KMS-11 (cell line): ENCODE measurements around the gene SLC39A3.

Source experiments
- H2AFZ ChIP-seq: fragments of 200-600 bp; sonication (generic); 2 replicates; pipeline ENCODE4 v1.6.1; 2016; ENCODE audit warnings: antibody characterized with exemption, mixed run types, low read depth
- H3K27ac ChIP-seq: fragments of 200-600 bp; sonication (generic); 2 replicates; pipeline ENCODE4 v1.6.1; 2016; ENCODE audit warnings: mild to moderate bottlenecking, mixed run types
- H3K27me3 ChIP-seq: fragments of 200-600 bp; sonication (generic); 2 replicates; pipeline ENCODE4 v1.6.1; 2017; ENCODE audit warnings: mild to moderate bottlenecking, low read depth, mixed run types, moderate library complexity; ENCODE audit not compliant: insufficient read depth
- H3K36me3 ChIP-seq: fragments of 200-600 bp; sonication (generic); 2 replicates; pipeline ENCODE4 v1.6.1; 2017; ENCODE audit warnings: mild to moderate bottlenecking, mixed run types; ENCODE audit not compliant: insufficient read depth
- H3K4me1 ChIP-seq: fragments of 200-600 bp; sonication (generic); 2 replicates; pipeline ENCODE4 v1.6.1; 2016; ENCODE audit warnings: mild to moderate bottlenecking, low read depth, mixed run types; ENCODE audit not compliant: poor library complexity, severe bottlenecking
- H3K4me2 ChIP-seq: fragments of 200-600 bp; sonication (generic); 2 replicates; pipeline ENCODE4 v1.7.0; 2016; ENCODE audit warnings: mild to moderate bottlenecking, mixed run types
- H3K4me3 ChIP-seq: fragments of 200-600 bp; sonication (generic); IDR thresholded peaks from 2 replicates; pipeline ENCODE4 v1.6.1; 2017; ENCODE audit warnings: low read depth, low read length, mixed read lengths; ENCODE audit not compliant: insufficient read depth
- H3K79me2 ChIP-seq: fragments of 200-600 bp; sonication (generic); 2 replicates; pipeline ENCODE4 v1.6.1; 2016; ENCODE audit warnings: low read depth, mixed run types; ENCODE audit not compliant: insufficient read depth
- H3K9ac ChIP-seq: fragments of 200-600 bp; sonication (generic); 2 replicates; pipeline ENCODE4 v1.6.1; 2016; ENCODE audit warnings: mild to moderate bottlenecking, mixed run types
- H4K20me1 ChIP-seq: fragments of 200-600 bp; sonication (generic); 2 replicates; pipeline ENCODE4 v1.6.1; 2016; ENCODE audit warnings: mild to moderate bottlenecking, mixed run types; ENCODE audit not compliant: insufficient read depth
- TF ChIP-seq, protein P1 (sequence below): fragments of 200-600 bp; sonication (generic); conservative IDR thresholded peaks from 2 replicates; pipeline ENCODE4 v1.6.1; 2017; ENCODE audit warnings: low read depth, mild to moderate bottlenecking, antibody characterized with exemption, low read length, moderate library complexity, mixed read lengths

Gene SLC39A3

DNA sequence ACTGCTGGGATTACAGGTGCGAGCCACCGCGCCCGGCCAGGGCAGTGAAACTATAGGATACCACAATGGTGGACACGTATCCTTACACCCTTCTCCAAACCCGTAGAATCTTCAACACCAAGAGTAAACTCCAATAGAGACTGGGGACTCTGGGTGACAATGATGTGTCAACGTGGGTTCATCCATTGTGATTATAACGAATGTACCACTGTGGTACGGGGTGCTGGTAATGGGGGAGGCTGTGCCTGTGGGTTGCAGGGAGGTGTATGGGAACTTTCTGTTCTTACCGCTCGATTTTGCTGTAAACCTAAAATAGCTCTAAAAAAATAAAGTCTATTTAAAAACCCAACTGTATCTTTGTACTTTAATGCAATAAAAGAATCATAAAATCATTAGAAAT, 49.0 kb downstream of the SLC39A3 start:
- H3K36me3 ChIP-seq = no peaks in the 10 kb centered on the region
- H3K27ac ChIP-seq = no peak overlapping the region
- H3K9ac ChIP-seq = no peak overlapping the region
- TF ChIP-seq, protein P1, sequence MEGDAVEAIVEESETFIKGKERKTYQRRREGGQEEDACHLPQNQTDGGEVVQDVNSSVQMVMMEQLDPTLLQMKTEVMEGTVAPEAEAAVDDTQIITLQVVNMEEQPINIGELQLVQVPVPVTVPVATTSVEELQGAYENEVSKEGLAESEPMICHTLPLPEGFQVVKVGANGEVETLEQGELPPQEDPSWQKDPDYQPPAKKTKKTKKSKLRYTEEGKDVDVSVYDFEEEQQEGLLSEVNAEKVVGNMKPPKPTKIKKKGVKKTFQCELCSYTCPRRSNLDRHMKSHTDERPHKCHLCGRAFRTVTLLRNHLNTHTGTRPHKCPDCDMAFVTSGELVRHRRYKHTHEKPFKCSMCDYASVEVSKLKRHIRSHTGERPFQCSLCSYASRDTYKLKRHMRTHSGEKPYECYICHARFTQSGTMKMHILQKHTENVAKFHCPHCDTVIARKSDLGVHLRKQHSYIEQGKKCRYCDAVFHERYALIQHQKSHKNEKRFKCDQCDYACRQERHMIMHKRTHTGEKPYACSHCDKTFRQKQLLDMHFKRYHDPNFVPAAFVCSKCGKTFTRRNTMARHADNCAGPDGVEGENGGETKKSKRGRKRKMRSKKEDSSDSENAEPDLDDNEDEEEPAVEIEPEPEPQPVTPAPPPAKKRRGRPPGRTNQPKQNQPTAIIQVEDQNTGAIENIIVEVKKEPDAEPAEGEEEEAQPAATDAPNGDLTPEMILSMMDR = no peak
- H3K4me1 ChIP-seq = no peaks in the 10 kb centered on the region
- no peaks in the 10 kb centered on the region for H4K20me1 ChIP-seq
- H3K4me2 ChIP-seq = no peak overlapping the region
- no peak overlapping the region for H2AFZ ChIP-seq
- H3K27me3 ChIP-seq = no peaks in the 10 kb centered on the region
- H3K79me2 ChIP-seq = no peaks in the 10 kb centered on the region
- no peak overlapping the region for H3K4me3 ChIP-seq

DNA sequence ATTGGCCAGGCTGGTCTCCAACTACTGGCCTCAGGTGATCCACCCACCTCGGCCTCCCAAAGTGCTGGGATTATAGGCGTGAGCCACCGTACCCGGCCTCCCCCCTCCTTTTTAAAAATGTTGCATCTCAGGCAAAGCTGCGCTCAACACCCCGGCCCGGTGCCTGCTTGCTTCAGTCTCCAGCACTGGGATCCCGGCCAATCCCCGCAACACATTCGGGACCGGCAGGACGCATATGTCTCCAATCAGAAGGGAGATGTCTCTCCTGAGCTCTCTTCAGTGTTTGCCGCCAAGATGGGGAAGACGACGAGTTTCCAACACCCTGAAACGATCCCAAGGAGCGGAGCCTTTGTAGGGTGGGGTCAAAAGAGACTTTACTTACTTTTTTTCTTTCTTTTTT, 53.5 kb downstream of the SLC39A3 start:
- Histone ChIP-seq H3K79me2 (no peaks in the 10 kb centered on the region), H3K4me3 (no peak overlapping the region), H3K4me2 (no peak overlapping the region), H3K27ac (no peak overlapping the region), H3K27me3 (no peaks in the 10 kb centered on the region), H3K36me3 (no peaks in the 10 kb centered on the region), H4K20me1 (no peaks in the 10 kb centered on the region), H3K4me1 (no peaks in the 10 kb centered on the region), H2AFZ (no peak overlapping the region), H3K9ac (no peak overlapping the region)
- TF ChIP-seq, protein P1 = no peak

DNA sequence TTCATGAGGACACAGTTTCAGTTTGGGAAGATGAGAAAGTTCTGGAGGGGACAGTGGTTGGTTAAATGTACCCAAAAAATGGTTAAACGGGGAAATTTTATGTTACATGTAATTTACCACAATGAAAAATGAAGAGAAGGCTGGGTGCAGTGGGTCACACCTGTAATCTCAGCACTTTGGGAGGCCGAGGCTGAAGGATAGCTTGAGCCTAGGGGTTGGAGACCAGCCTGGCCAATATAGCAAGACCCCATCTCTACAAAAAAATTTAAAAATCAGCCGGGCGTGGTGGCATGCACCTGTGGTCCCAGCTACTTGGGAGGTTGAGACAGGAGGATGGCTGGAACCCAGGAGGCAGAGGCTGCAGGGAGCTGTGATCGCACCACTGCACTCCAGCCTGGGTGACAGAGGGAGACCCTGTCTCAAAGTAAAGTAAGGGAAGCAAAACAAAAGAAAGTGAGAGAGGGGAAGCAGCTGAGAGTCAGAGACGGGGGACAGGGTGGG, 54.6 kb downstream of the SLC39A3 start:
- Histone ChIP-seq H3K27ac (no peak overlapping the region), H3K4me2 (no peak overlapping the region), H3K4me1 (no peaks in the 10 kb centered on the region), H3K4me3 (no peak overlapping the region), H3K79me2 (no peaks in the 10 kb centered on the region), H2AFZ (no peak overlapping the region), H3K9ac (no peak overlapping the region), H3K36me3 (no peaks in the 10 kb centered on the region), H4K20me1 (no peaks in the 10 kb centered on the region), H3K27me3 (no peaks in the 10 kb centered on the region)
- TF ChIP-seq, protein P1 = no peak

DNA sequence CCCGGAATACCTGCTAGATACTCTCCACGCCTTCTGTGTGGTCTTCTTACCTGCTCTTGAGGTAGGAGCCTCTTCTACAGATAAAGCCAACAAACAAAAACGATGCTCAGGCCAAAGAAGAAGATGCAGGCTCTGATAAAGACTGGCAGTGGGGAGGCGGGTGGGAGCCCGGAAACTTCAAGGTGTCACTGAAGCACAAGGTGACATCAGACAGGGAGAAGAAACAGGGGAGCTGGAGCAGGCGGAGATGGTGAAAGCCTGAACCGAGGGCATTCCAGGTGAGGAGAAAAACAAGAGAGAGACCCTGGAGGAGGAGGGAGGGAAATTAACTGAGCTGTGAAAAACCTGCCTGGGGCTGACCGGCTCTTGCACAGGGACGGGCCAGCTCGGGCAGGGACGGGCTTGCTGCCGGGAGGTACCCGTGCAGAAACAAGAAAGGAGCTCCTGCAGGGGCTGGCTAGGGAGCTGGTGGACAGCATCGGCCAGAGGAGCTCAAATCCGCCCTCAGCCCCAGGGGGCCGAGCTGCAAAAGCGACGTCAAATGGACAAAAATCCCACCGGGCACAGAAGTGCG, 56.3 kb downstream of the SLC39A3 start:
- H3K4me3 ChIP-seq = no peak overlapping the region
- TF ChIP-seq, protein P1 = no peak
- no peak overlapping the region for H3K27ac ChIP-seq
- H3K27me3 ChIP-seq = no peaks in the 10 kb centered on the region
- H2AFZ ChIP-seq = no peak overlapping the region
- H3K9ac ChIP-seq = no peak overlapping the region
- no peaks in the 10 kb centered on the region for H3K4me1 ChIP-seq
- no peaks in the 10 kb centered on the region for H3K79me2 ChIP-seq
- no peaks in the 10 kb centered on the region for H3K36me3 ChIP-seq
- H4K20me1 ChIP-seq = no peaks in the 10 kb centered on the region
- no peak overlapping the region for H3K4me2 ChIP-seq
